Cerebellar nuclear complex (tissue), 1 donor: ENCODE results near the gene RYR1.

Source experiments
- DNase-seq, 2 experiments: peaks; one replicate each; lab custom pipeline; 2025; lab: John Stamatoyannopoulos, UW

Gene RYR1

GRCh38 chr19:38433268-38433733 is at the start of gene RYR1:
RYR1 (plus strand) TSS chr19:38433691; CDS start chr19:38433830, 139 bp downstream.
- no peak for DNase-seq

GRCh38 chr19:38383743-38384142 is 49.7 kb upstream of the RYR1 start:
- no peak for DNase-seq

- DNase-seq, result no peak
Observed at GRCh38 chr19:38384209-38385027, 49.1 kb upstream of the RYR1 start.

- no peak for DNase-seq
Observed at GRCh38 chr19:38385057-38385803, 48.3 kb upstream of the RYR1 start.

GRCh38 chr19:38385804-38386257 is 47.7 kb upstream of the RYR1 start:
- no peak for DNase-seq

- no peak for DNase-seq
Observed at GRCh38 chr19:38386300-38386970, 47.1 kb upstream of the RYR1 start.

- DNase-seq, result no peak
Observed at GRCh38 chr19:38386971-38387549, 46.4 kb upstream of the RYR1 start.

GRCh38 chr19:38387550-38388348 is 45.7 kb upstream of the RYR1 start, which contains the start of gene GGN:
GGN (minus strand) TSS chr19:38388034; CDS start chr19:38387261, 773 bp downstream.
- peak in 1 of 2 experiments; percentile 16 for DNase-seq

- no peak for DNase-seq
Observed at GRCh38 chr19:38388349-38389100, 45.0 kb upstream of the RYR1 start, which contains the start of gene SPRED3. SPRED3 (plus strand) TSS chr19:38388697; CDS start chr19:38390303, 1,606 bp downstream.

GRCh38 chr19:38389101-38389925 is 44.2 kb upstream of the RYR1 start:
- DNase-seq, result no peak

GRCh38 chr19:38389957-38390924 is 43.2 kb upstream of the RYR1 start:
- no peak for DNase-seq

- DNase-seq, result no peak
Observed at GRCh38 chr19:38391911-38392464, 41.5 kb upstream of the RYR1 start.

GRCh38 chr19:38392707-38393308 is 40.7 kb upstream of the RYR1 start:
- no peak for DNase-seq

GRCh38 chr19:38394488-38394887 is 39.0 kb upstream of the RYR1 start:
- no peak for DNase-seq

GRCh38 chr19:38395381-38396114 is 37.9 kb upstream of the RYR1 start:
- DNase-seq, result no peak

GRCh38 chr19:38399081-38399480 is 34.4 kb upstream of the RYR1 start:
- DNase-seq, result no peak

- DNase-seq, result no peak
Observed at GRCh38 chr19:38399537-38399936, 34.0 kb upstream of the RYR1 start.
